GM18511 (cell line): ENCODE data around the gene KIRREL3.

Experiments used
- ATAC-seq: cut with Tn5 transposase; IDR thresholded peaks from one replicate; pipeline ENCODE4 v1.9.1; 2021; ENCODE audit warnings: mild to moderate bottlenecking, moderate library complexity; ENCODE audit not compliant: unreplicated experiment

The KIRREL3 gene

DNA sequence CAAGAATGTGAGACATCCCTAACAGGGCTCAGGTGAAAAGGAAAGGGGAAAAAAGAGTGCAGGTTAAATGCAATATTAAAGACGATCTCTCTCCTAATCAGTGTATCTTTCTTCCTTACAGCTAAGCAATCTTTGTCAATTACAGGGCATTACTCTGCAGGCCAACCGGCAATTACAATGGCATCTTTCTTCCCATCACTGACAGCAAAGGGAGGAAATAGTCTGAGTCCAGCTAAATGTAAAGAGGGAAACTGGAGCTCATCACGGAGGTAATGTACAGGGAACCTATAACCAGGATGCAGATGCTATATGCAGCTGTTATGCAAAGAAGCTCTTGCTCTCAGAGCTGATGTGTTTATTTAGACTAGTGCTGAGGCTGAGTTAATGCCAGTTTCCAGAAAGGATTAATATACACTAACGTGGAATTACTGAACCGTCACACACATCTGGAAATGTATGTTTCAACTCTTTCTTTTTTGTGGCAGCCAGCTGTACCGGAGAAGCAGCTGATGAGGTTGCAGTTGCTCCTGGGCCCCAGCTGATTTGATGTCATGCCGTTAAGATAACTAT, 121.6 kb downstream of the KIRREL3 start:
- no peak for ATAC-seq

DNA sequence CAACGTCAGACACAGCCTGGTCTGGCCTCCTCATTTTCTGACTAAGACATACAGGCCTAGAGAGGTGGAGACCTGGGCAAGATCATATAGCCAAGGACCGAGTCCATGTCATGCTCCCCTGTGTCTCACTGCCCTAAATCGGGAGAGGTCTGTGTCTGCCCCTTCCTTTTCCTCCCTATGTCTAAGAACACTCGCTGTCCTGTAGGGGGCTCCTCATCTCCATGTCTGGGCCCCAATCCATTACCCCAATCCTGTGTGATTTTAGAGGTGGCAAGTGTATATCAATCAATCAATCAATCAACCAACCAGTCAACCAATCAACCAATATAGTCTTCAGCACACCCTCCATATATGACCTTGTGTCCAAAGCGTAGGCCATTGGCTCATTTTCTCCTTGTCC, 125.7 kb downstream of the KIRREL3 start:
- no peak for ATAC-seq

DNA sequence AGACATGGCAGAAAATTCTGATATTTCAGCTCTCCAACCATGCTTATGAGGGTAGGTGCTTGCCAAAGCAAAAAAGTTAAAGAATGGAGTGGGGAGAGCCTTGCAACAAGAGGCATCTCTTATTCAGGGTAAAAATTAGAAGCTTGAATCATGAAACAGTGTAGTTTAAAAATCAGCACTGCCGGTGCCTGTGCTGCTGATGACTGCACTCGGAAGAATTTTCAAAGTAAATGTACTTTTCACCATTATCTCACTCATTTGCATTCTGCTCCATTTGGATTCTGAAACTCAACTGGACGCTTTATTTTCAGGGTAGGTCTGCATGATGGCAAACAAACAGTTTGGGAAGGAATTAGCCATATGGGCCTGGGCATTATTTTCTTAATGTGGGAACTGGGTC, 126.3 kb downstream of the KIRREL3 start:
- ATAC-seq: no peak

GRCh38 chr11:126871792-126872191, 128.8 kb downstream of the KIRREL3 start:
- ATAC-seq: no peak

- ATAC-seq: no peak
Observed at GRCh38 chr11:126870021-126870420, 130.5 kb downstream of the KIRREL3 start.

- ATAC-seq: no peak
Observed at GRCh38 chr11:126868741-126869140, 131.8 kb downstream of the KIRREL3 start.

- ATAC-seq: no peak
Observed at GRCh38 chr11:126864934-126865333, 135.6 kb downstream of the KIRREL3 start.

DNA sequence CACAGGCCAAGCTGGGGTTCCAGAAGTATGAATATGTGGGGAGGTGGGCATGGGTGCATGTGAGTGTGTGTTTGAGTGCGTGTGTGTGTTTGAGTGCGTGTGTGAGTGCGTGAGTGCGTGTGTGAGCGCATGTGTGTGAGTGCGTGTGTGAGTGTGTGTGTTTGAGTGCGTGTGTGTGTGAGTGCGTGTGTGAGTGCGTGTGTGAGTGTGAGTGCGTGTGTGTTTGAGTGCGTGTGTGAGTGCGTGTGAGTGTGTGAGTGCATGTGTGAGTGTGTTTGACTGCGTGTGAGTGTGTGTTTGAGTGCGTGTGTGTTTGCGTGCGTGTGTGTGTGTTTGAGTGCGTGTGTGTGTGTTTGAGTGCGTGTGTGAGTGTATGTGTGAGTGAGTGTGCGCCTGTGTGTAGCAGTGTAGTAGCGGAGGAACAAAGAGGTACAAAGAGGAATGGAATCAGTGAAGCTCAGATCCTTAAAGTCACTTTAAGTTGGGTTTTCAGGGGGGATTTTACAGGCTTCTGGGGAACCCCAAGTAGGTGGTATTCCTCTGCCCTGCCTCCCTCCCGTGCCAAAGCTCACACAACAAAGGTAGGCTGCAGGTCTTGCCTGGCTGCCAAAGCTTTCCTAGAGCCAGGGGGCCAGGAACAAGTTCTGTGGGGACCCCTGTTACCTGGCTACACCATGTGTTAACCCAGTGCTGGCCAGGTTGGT, 137.1 kb downstream of the KIRREL3 start:
- no peak for ATAC-seq

DNA sequence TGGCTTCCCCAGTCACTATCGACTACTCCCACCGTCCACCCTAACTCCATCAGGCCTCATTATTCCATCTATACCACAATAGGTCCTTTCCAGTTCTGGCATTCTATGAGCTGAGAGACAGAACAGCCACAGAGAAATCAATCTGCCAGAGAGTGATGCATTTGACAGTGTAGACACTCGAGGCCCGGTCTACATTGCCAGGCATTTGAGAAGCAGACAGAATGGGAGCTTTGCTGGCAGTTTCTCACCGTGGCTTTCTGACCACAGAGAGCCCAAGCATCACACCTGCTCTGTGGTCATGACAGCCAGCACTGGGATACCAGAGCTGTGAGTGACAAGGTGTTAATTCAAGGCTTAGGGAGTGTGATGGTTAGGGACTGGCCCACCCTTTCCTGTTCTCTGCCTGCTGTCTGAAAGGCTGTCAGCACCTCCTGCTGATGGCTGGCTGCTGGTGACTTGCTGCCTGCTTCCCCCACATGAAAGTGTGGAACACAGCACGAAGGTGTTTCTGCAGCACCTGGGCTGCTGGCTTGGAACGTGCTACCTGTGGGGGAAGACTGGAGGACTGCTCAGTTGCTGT, 137.8 kb downstream of the KIRREL3 start:
- peak; percentile 85 for ATAC-seq

DNA sequence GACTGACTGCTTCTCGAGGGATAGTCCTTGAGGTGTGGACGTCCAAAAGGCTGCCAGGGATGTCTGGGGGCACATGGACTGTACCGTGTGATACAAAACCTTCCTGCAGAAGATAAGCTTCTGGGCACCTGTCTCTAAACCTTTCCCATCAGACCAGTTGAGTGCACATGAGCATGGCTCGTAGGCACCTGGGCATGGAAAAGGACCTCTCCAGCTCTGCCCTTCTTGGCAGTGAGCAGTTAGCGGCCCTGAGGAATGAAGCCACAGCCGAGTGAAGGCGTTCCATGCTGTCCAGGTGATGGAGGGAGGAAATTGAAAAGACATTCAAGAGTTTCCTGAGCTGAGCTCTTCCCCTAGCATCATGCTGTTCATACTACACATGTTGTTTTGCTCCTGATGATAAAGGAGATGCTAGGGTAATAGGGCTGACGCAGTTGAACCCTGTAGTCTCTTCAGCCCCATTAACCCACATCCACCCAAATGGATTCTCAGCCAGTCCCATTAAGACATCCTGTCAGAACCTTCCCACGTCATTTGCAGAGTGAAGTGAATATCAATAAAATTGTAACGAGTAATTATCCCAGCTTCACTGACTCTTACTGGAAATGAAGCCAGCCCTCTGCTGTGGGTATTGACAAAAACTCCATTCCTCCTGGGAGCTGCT, 138.6 kb downstream of the KIRREL3 start:
- no peak for ATAC-seq

DNA sequence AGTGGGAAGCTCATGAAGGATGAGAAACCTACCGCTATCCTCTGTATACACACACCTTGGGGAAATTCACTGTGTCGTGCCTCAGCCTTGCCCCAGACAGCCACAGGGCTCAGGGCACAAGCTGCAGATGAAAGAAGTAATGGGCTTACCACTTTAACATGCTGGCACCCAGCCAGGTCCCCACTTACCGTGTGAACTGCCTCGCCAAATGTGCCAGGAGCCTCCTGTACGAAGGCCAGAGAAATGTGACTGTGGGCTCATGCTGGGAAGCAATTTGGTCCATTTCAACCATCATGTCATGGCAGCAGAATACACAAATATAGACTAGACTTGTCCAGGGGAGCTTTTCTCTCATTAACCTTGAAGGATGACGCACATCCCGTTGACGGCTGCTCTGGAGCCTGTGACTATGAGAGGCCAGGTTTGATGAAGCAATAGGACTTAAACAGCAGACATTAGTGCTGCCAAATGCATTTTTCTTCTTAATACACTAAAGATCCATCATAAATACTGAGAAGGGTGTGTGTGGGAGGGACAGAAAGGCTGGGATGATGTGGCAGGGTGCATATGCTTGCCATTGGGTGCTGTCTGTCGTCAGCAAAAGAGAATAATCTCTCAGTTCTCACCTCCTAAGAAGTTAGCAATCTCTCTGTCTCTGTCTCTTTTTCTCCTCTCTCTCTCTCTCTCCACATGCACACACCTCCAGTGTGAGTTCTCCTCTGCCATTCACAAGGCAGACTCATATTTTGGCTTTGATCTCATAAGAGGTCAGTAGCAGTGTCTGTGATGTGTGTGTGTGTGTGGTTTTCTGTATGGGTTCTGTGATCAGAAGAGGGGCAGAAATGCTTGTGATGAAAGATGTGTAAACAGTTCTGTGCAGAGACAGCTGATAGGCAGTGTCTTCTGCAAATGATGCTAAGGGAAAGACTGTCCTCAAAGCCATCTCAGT, 142.4 kb downstream of the KIRREL3 start:
- ATAC-seq: no peak

GRCh38 chr11:126855536-126855935, 145.0 kb downstream of the KIRREL3 start:
- no peak for ATAC-seq

GRCh38 chr11:126853732-126854131, 146.8 kb downstream of the KIRREL3 start:
- peak; percentile 89 for ATAC-seq

GRCh38 chr11:126844789-126845188, 155.8 kb downstream of the KIRREL3 start:
- ATAC-seq: no peak

DNA sequence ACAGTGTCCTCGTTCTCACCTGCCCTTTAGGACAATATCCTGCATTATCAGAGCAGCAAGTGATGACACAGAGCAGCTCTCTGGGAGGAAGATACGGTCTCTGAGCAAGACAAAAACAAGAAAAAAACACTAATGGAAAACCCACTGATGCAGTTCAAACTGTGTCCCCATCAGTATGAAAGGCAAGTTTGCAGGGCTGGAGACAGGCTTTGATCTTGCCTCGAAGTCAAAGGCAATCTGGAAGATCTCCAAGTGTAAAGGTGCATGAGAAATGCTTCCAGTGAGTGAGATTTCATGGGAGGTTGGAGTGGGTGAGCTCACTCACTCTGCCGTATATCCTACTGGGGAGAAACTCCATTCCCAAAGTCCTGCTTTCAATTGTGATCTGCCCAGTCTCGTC, 157.5 kb downstream of the KIRREL3 start:
- ATAC-seq: no peak

GRCh38 chr11:126841999-126842398, 158.6 kb downstream of the KIRREL3 start:
- ATAC-seq: no peak

DNA sequence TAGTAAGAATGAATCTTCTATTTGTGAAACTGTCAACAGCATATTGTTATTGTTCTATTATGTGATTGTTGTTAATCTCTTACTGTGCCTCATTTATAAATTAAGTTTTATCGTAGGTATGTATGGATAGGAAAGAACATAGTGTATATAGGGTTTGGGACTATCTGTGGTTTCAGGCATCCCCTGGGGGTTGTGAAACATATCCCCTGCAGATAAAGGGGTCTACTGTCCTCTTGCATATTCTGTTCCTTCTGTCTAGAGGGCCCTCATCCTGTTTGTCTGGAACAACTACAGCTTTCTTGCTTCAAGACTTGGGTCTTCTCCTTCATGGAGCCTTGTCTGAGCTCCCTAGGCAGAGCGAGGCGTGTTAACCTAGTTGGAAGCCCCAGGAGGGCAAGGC, 159.6 kb downstream of the KIRREL3 start:
- ATAC-seq: no peak

DNA sequence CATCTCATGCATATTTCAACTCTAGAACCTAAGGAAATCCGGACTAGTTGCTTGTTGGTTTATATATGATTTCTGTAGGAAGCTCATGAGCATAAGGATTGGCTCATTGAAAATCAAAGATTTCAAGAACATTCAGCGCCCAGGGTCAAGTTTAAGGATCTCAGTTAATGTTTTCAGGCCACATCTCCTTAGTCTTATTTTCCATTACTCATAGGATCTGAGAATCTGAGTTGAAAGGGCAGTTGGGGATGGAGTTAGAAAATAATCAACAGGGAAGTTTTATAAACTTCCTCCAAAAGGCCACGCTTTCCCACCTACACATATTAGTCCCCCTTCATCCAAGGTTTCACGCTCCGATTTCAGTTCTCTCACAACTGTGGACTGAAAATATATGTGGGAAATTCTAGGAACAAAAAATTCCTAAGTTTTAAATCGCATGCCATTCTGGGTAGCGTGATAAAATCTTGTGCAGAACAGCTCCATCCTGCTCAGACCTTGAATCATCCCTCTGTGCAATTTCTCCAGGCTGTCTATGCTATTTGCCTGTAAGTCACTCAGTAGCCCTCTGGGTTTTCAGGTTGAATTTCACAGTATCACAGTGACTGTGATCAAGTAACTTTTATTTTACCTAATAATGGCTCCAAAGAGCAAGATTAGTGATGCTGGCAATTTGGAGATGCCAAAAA, 160.2 kb downstream of the KIRREL3 start:
- no peak for ATAC-seq

DNA sequence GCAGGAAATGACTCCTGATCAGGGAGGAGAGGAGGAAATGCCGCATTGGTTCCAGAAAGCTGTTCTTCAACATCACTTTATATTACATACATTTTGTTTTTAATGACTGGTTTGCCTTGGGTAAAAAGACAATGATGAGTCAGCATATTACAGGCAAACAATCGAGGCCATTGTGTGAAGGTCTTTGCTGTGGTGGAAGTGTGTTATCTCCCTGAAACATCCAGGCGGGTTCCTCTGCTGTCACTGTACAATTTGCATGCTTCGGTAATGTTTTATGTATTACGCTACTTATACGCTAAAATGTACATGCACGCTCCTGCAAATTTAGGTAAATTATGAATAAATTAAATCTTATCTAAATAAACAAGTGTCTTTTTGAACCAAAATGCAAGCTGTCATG, 161.1 kb downstream of the KIRREL3 start:
- no peak for ATAC-seq

GRCh38 chr11:126838779-126839178, 161.8 kb downstream of the KIRREL3 start:
- ATAC-seq: no peak
